Jurkat, Clone E6-1 (cell line): ENCODE measurements around the gene LIPC.
"Not testable (repeated sequence)": the region's sequence is repeated elsewhere in the genome, so short reads cannot be mapped to it uniquely, and the experiment has no call there.

Experiments
- DNase-seq: peaks from one replicate; pipeline ENCODE4 v3.0.0-alpha.2; 2011; ENCODE audit warnings: low read depth, low spot score
- H3K4me3 ChIP-seq: 2 replicates; pipeline ENCODE4 v1.5.1; 2011; ENCODE audit warnings: mild to moderate bottlenecking, low read length, control low read depth, moderate library complexity

LIPC gene

DNA sequence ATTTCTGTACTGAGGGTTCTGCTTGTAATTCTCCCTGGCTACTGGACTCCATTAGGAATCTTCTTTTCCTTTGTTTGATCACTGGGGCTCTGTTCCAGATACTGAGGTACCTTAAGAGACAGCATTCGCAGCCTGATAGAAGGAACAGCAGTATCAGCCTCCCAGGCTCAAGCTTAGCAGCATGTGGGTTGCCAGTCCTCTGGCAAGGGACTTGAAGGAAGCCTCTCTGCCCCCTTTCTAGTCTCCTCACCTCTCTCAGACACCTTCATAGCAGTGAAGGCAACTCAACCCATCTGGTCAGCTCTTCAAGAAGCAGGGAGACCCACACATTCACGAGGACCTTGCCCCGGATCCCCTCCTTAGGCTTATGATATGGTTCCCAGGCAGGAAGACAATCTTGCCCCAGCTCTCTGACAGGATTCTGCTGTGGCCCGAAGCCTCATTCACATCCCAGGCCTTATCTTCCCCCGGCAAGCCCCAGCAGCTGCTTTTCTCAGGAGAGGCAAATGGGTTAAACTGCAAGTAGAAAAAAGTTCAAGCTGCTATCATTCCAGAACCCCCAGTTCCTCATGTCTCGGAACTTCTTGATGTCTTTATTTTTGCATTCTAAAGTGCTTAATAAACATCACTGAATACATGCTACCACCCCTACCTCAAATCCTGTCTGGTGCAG is 153.1 kb downstream of the LIPC start:
- no peak for DNase-seq
- H3K4me3 ChIP-seq: no peak overlapping the region

DNA sequence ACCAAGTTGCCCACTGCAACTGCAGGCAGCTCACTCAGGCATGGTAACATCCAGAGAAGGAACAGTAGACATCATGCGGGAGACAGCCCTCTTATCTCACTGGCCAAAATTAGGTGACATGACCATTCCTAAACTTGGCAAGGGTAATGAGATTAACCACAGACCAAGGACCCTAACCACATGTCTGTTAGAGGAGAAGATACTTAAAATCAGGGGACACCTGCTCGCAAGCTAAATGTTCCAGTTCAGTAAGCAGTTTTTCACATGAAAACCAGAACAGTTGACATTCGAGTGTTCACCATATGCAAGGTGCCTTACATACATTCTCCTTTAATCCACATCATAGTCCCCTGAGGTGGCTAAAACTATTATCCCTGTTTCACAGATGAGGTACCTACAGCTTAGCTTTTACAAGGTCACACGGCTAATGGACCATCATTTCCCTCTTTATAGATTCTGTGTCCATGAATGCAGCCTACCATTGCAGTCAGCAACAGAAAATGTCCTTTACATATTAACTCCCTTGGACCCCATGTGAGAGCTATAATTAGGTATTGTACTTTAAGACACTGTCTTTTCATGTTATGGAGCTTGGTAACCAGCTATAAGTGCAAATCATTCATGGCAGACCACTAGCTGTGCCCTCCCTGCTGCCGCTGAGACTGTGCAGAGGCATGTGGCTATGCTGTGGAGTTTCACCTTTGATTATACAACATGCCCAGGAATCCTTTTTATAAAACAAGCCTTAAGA is 154.1 kb downstream of the LIPC start:
- H3K4me3 ChIP-seq: no peak overlapping the region
- no peak for DNase-seq

DNA sequence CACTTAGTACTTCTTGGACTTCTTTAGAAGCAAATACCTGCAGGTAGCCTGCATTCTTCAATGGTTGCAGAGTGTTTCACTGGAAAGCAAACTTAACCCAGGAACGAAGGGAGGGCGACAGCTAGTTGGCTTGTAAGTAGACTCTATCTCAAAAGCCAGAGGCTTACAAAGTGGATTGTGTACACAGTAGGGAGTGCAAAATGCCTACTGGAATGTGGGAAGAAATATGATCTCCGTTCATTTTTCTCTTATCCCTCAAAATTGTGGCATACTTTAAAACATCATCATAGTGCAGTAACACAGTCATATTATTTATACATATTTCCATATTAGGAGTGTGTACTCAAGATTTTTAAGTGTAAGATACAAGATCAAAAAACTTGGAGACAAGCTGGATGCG is 155.7 kb downstream of the LIPC start:
- DNase-seq: no peak
- no peak overlapping the region for H3K4me3 ChIP-seq

DNA sequence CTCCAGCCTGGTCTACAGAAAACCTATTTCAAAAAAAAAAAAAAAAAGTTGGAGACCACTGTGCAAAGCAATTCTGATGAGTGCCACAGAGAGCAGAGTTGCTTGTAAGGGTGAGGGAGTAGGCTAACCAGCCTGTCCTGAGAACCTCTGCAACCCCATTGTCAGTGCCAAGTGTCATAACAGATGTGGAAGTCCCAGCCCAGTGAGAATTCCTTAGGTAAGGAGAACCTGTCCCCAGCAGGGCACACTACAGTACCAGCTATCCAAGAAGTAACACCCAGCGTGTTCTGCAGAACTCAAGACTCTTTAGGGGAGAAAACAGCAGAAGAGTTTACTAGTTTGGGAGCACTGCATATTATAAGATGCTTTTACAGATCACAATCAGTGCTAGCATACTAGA is 156.3 kb downstream of the LIPC start:
- DNase-seq: no peak
- no peak overlapping the region for H3K4me3 ChIP-seq

DNA sequence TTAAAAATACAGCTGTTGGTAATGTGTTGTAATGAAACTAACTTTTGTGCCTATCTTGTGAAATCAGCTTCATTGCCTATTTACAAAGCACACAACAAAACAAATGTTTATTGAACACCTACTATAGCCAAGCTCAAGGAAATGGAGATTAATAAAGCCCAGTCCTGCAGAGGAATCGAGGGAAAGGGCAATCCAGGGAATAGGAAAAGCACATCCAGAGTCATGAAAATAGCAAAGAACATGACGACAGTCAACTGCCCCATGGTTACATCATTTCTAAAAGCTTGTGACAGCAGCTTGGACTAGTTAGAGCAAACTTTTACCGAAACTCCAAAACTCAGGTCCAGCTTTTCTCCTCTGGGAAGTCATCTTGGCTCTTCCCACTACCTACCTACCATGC is 157.3 kb downstream of the LIPC start:
- DNase-seq: no peak
- H3K4me3 ChIP-seq: no peak overlapping the region

DNA sequence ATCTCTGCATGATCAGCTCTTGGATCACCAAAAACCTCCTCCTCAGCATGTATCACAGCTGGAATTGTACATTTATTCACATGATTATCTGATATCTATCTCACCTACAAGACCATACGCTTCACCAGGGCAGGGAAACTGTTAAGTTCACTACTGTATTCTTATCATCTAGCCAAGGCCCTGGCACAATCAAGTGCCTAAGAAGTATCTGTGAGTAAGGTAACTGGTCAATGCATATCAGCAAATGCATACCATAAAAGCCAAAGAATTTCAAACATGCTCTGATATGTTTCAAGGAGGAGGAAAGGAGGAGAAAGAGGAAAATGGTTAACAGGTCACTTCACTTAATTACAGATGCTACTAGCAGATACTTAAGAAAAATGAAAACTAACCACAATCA is 158.4 kb downstream of the LIPC start:
- DNase-seq: no peak
- H3K4me3 ChIP-seq: no peak overlapping the region

DNA sequence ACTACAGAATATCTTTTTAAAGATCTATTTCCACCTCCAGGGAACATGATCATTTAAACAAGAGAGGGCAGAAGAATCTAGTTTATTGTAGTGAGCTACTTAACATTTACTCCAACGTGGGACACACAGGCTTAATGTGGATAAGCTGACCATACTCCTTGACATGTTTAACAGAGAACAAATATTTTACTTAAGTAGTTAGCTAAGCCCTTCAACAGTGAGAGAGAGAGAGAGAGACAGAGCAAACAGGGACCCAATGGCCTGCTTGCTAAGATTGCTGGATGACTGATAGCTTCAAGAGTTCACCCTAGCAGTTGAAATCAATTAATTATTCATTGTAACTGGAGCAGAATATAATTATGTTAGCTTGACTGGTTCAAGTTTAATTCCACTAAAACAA is 159.1 kb downstream of the LIPC start:
- DNase-seq: no peak
- H3K4me3 ChIP-seq: no peak overlapping the region

DNA sequence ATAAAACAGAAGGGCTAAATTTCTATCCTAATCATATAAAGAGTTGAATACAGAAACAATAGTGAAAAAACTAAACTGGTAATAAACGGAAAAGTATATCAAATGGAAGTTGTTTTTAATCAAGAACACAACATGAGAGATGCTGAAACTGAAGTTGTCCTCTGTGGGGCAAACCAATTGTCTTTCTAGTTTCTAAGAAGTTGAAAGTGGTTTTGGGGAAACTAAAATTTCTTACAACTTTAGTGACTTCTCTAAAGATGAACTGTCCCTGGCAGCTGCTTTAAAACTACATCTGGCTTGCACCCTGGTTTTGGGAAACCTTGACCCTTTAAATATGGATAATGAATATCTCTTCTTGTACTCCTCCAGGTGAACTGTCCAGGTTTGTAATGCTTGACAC is 162.1 kb downstream of the LIPC start:
- DNase-seq: no peak
- H3K4me3 ChIP-seq: no peak overlapping the region

DNA sequence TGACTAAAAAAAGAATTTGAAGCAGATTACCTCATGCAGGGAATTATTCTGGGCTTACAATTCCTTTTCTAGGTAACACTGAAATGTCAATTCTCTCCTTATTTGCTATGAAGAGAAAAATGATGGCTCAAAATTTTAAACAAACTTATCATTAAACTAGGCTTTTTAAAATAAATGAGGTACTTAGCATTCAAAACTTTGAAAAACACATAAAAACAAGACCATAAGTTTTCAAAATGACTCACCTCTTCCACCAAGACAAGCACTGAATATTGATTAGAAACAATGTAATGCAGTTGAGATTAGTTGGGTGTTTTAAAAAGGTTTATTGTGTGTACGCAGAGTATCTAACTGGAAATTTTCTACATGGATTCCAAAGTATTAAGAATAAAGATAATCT is 163.1 kb downstream of the LIPC start:
- H3K4me3 ChIP-seq: no peak overlapping the region
- DNase-seq: no peak

DNA sequence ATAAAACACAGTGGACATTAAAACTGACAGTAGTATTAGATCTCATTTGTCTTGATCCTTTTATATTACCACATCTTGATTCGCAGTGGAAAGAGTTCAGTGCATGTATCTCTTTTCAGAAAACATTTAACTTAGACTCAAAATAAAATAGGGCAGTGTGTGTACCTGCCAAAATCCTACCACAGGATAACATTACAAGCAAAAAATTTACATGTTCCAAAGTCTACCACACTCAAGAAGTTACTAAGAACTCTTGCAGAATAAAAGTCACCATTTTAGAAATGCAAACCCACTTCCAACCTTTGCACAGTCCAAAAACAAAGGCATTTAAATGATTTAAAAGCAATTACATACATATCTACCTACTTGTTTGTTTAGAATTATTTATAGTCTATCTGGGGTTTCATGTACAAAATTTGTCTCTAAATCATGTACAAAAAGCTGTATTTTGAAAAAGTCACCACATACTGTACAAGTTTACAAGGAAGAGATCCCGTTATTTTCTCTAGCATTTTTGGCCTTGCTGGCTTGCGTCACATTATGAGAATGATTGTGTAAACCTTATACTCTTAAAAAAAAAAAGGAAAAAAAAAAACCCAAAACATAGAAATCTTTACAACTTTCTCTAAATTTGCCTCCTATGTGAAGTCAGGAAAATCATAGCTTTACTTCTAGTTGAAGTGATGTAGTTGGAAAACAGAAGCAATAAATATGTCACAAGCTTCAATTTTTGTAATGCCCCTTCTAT is 163.9 kb downstream of the LIPC start:
- no peak for DNase-seq
- no peak overlapping the region for H3K4me3 ChIP-seq

DNA sequence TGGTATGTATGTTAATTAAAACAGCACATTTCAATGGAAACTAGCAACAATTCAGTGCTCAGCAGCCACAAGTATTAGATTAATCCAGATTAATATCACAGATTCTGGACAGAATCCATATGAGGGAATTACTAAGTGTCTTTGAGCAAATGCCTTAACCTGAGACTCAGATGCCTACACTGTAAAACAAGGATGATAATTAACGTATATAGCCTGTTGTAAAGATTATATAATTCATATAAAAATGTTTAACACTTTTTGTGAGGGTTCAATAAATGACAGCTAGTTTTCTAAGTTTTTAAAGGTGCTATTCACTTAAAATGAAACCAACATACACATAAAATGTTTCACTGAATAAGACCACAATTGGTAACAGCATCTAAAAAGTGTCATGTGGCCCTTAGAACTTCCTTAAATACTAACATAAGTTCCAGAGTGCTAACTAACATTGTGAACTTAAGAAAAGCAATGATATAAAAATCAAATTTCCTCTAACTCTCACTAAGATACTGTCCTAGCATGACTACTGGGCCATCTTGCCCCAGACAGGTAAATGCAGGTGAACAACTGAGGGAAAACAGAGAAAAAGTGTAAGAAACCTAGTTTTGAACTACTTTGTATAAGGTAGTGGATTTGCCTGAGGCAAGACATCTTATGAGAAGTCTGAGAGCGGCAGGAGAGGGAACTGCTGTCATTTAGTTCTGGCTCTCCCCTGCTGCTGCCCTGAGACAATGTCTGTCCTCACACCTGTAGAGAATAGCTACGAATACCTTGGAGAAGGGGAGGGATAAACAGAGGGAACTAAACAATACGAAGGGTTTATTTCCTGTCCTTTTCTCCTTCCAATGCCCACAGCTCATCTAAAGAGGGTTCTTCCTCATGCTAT is 166.4 kb downstream of the LIPC start:
- DNase-seq: no peak
- no peak overlapping the region for H3K4me3 ChIP-seq

DNA sequence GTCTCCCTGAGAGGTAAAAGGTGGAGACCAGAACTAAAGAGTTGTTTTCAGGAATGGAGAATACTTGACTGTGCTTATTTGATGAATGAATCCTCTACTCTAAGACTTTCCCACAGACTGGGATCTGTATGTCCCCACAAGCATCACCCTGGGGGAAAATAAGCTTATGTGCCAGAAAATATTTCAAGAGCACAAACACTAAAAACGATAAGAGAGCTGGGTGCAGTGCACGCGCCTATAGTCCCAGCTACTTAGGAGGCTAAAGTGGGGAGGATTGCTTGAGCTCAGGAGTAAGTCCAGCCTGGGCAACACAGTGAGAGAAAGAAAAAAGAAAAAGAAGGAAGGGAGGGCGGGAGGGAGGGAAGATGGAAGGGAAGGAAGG is 167.0 kb downstream of the LIPC start:
- DNase-seq: no peak

DNA sequence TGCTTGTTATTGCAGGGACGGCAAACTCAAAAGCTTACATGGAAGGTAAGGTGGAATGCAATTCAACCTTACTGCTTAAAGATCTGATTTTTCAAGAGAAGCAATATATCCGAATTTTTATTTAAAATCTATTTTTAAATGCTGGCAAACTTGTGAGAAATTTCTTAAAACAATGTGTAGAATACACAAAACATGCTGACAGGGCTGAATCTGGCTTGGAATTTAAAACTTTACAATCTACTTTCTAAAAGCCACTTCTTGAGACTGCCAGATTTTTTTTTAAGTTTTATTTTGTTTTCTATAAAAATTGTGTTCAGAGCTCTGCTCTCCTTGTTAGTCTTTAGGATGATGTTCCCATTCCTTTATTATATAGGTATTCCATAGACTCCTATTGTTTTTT is 171.0 kb downstream of the LIPC start:
- no peak overlapping the region for H3K4me3 ChIP-seq
- DNase-seq: no peak

More for the DNA sequence above, 167.0 kb downstream of the LIPC start:
- no peak overlapping the region for H3K4me3 ChIP-seq

DNA sequence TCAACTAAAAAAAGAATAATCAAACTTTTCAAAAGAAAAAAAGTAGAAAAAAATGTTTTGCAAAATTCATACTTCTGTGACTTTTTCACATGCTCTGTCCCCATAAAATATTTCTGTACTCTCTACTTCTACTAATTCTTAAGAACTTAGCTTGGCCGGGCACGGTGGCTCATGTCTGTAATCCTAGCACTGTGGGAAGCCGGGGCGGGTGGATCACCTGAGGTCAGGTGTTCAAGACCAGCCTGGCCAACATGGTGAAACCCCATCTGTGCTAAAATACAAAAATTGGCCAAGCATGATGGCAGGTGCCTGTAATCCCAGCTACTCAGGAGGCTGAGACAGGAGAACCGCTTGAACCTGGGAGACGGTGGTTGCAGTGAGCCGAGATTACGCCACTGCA is 172.1 kb downstream of the LIPC start:
- not testable (repeated sequence) for H3K4me3 ChIP-seq, DNase-seq

DNA sequence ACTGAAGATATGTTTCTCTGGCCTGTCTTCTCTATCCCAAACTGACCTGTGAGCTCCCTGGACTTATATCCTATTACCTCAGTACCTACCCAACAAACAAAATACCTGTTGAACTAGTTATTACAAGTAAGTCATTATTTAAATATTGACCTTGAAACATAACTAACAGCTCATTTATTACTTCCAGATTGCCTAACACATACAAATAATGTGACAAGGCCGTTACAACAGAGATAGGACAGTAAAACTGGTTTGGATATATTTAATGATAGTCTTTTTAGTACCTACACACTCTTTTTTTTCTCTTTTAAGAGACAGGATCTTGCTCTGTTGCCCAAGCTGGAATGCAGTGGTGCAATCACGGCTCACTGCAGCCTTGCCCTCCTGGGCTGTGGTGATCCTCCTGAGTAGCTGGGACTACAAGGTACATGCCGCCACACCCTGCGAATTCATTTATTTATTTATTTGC is 172.7 kb downstream of the LIPC start:
- H3K4me3 ChIP-seq: no peak overlapping the region
- no peak for DNase-seq

DNA sequence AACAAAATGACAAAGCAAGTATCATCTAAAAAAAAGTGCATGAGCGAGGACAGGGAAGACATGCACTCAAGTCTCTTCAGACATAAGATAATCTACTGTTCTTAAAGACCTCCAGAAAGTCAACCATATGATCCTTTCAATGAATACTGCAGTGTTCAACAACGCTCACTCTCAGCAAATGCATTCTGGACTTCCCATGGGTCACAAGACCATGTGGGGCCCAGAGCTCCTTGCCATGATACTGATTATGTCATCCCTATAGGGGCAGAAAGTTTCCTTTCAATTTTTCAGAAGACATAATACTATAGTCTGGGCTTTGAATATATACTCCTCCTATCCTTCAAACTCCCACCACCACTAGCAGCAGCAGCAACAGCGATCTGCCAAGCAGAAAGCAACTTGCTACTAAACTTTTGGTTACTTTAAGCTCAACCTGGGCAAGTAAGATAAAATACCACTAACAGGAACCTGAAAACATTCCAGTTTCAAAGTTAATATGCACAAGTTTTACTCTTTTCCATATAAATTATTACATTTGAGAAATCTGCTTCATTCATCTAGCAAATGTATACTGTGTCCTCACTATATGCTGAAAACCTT is 174.2 kb downstream of the LIPC start:
- DNase-seq: no peak
- H3K4me3 ChIP-seq: no peak overlapping the region

DNA sequence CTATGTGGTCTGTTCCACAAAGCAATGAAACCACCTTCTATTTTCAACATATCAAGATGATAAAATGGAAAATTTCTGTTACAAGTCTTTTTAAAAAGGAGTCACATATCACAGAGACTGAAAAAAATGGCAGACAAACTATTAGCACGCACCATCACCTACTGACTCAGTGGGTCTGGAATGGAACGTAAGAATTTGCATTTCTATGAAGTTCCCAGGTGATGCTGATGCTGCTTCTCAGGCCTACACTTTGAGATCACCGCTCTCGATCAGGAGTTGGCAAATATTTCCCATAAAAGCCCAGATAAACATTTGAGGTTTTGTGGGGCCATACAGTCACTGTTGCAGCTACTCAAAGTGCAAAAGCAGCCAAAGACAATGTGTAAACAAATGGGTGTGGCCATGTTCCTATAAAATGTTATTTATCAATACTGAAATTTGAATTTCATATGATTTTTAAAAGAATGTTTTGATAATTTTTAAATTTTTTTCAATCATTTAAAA is 174.8 kb downstream of the LIPC start:
- no peak overlapping the region for H3K4me3 ChIP-seq
- no peak for DNase-seq

DNA sequence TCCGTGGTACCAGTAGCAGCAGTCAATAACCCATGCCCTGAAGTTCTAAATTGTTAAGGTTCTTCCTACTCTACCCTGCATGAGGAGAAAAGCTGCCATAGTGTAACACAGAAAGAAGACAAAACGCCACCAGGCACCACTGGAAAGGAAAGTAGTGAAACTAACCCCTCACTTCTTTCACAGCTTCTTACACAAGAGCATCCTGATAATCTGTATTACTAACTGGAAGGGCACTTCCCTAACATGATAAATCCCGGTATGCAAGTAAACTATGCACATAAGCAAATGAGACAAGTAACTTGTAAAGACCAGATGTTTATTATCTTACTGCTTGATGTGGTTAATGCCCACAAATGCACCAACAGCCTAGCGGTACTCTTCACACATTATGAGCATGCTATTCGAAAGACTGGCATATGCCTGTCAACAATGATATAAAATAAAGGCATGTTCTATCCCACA is 176.4 kb downstream of the LIPC start:
- no peak overlapping the region for H3K4me3 ChIP-seq
- peak; percentile 93 for DNase-seq

DNA sequence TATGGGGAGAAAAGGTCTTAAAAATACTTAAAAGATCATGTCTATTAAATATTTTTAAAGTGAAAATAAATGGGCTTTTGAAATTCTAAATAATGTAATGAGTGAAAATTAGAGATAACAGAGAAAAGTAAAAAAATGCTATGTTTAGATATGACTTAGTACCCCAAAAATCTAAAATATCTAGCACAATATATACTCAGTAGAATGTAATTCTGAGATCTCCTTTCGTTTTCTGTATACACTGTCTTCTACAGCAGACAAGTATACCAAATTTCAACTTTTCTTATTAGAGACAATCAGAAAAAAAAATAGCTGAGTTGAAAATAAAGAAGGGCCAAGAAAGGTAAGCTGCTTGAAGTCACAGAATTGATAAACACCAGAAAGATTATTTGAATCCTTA is 176.9 kb downstream of the LIPC start:
- H3K4me3 ChIP-seq: no peak overlapping the region
- no peak for DNase-seq
